GM12801 (cell line): ENCODE data around the gene MID1.

ENCODE experiments used
- TF ChIP-seq, protein P1 (sequence below): IDR thresholded peaks from one replicate; pipeline ENCODE4 v1.5.1; 2011; ENCODE audit warnings: control low read depth; ENCODE audit not compliant: insufficient read length; ENCODE audit errors: extremely low read depth

Gene MID1

DNA sequence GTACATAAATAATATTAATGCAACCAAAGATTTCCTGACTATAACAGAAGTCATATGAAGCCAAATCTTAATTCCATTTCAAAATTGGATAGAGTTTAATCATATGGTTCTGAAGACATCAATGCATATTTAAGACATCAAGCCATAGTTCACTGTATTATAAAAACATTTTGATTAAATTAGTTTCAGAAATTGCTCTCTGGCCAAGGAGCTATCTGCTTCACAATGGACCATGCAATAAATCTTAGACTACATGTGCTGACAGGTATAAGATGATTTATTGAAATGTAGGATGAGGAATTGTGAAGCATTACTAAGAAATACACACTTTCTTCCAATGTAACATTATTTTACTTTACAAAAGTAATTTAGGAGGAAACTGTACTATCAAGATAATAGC, 81.6 kb downstream of the MID1 start:
- TF ChIP-seq, protein P1, sequence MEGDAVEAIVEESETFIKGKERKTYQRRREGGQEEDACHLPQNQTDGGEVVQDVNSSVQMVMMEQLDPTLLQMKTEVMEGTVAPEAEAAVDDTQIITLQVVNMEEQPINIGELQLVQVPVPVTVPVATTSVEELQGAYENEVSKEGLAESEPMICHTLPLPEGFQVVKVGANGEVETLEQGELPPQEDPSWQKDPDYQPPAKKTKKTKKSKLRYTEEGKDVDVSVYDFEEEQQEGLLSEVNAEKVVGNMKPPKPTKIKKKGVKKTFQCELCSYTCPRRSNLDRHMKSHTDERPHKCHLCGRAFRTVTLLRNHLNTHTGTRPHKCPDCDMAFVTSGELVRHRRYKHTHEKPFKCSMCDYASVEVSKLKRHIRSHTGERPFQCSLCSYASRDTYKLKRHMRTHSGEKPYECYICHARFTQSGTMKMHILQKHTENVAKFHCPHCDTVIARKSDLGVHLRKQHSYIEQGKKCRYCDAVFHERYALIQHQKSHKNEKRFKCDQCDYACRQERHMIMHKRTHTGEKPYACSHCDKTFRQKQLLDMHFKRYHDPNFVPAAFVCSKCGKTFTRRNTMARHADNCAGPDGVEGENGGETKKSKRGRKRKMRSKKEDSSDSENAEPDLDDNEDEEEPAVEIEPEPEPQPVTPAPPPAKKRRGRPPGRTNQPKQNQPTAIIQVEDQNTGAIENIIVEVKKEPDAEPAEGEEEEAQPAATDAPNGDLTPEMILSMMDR, result no peak

- TF ChIP-seq, protein P1, result no peak
These were observed 83.1 kb downstream of the MID1 start for GRCh38 chrX:10537308-10537707.

DNA sequence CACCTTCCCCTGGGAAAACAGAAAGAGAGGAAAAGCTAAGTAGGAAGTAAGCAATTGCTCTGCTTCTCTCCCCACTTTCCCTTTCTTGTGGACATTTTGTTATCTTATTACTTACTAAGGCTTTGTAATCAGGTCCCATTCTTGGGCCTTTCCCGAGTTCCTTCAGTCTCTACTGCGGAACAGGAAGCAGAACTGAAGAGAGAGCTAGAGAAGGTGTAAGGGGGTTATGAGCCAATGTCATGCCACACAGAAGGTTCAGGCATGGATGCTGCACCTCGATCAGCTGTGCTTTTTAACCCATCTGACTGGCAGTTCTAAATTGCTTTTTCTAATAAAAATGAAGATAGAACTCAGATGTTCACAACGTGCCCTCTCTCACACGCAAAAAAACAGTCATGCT, 83.6 kb downstream of the MID1 start:
- TF ChIP-seq, protein P1, result no peak

DNA sequence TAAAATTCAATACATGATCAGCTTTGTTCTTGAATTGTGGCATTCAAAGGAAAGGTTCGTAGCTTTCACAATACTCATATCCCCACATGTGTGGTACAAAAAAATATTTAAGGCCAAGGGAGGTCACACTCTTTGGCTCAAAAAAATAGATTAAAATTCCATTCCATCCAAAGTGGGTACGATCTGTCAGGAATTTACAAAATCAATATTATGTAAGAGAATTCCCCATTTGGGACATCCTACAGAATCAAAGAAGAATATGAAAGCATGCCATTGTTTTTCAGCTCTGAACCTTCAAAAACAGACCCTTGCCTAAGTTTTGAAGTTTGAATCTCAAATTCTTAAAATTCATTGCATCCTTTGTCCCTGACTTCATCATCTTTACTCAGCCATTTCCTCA, 85.8 kb downstream of the MID1 start:
- TF ChIP-seq, protein P1, result no peak

DNA sequence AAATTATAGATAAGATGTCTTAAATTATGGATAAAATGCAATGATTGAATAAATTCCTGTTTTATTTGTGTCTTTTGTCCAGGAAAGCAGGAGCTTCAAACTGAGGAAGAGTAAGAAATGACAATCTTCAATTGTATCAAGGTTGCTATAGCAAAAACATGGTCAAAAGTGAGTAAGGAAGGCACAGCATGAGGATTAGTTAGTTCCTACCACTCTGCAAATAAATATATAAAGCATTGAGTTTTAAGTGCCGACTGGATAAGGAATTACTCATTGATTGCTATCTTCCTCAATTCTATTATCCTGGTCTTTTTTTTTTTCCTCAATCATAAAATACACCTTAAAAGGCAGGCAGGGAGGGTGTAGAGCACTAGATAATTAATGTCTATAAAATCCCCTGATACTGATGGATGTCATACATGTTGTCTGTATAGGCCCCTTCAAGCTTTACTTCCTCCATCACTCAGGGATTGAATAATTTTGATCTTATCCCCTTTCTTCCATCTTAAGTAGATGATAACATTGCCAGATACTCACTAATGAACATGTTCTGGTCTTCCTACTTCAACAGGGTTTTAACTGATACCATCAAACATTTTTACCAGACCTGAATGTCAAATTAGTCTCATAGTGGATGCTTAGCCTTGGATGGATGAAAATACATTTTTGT, 86.6 kb downstream of the MID1 start:
- TF ChIP-seq, protein P1, result no peak

GRCh38 chrX:10531927-10532326, 88.5 kb downstream of the MID1 start:
- TF ChIP-seq, protein P1, result no peak

DNA sequence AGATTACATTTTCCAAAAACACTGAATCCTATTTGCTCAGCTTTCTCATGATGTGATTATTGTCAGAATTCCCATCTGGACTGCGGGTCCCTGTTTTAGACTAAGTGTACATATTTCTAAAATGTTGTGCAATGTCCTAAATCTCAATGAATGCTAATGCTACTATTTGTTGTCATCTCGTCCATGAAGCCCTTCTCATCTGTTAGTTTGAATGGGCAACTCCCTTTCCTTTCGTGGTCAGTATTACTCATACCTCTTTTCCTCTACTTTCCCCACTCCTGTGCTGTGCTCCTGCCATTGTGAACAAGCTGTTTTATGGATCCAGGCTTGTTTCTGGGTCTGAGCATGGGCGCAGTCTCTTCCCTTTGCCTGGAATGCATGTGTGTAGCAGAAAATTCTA, 91.0 kb downstream of the MID1 start:
- TF ChIP-seq, protein P1, result no peak
